Glutamatergic neuron (in vitro differentiated cells): ENCODE data around the gene RIMOC1. TPM values are rescaled to one million over a fixed set of nuclear protein-coding genes. Genes with fewer than 3 reads are reported as not detected.

Experiments
- DNase-seq: peaks from one replicate; pipeline ENCODE4 v3.0.0; 2022
- H3K27ac Mint-ChIP-seq: one replicate; pipeline ENCODE4 v1.8.0; 2020; ENCODE audit warnings: mild to moderate bottlenecking, mixed read lengths, inconsistent platforms; ENCODE audit not compliant: unreplicated experiment
- H3K27me3 Mint-ChIP-seq: one replicate; pipeline ENCODE4 v1.8.0; 2020; ENCODE audit warnings: mild to moderate bottlenecking, moderate library complexity, mixed read lengths, inconsistent platforms; ENCODE audit not compliant: unreplicated experiment
- H3K36me3 Mint-ChIP-seq: one replicate; pipeline ENCODE4 v1.8.0; 2020; ENCODE audit warnings: mild to moderate bottlenecking, mixed read lengths, inconsistent platforms; ENCODE audit not compliant: unreplicated experiment
- H3K4me1 Mint-ChIP-seq: one replicate; pipeline ENCODE4 v1.8.0; 2020; ENCODE audit warnings: mild to moderate bottlenecking, low read depth, mixed read lengths, inconsistent platforms; ENCODE audit not compliant: unreplicated experiment
- H3K4me3 Mint-ChIP-seq: one replicate; pipeline ENCODE4 v1.8.0; 2020; ENCODE audit warnings: mild to moderate bottlenecking, mixed read lengths, inconsistent platforms; ENCODE audit not compliant: unreplicated experiment
- H3K9me3 Mint-ChIP-seq: one replicate; pipeline ENCODE4 v1.8.0; 2020; ENCODE audit warnings: mild to moderate bottlenecking, moderate library complexity, mixed read lengths, inconsistent platforms; ENCODE audit not compliant: unreplicated experiment
- long read RNA-seq: library from polyadenylated mRNA; unstranded; transcript quantifications from one replicate; pipeline ENCODE4 v2.0.0, GENCODE V29; 2020; ENCODE audit not compliant: unreplicated experiment
- total RNA-seq: library from RNA; stranded (reverse); fragmentation: NEBNext Ultra II Directional; extraction: Animal tissue kit (Norgen Biotek cat#: 25700); gene quantifications from one replicate; pipeline ENCODE4 v1.2.1, GENCODE V29; 2021; ENCODE audit not compliant: unreplicated experiment
- TF ChIP-seq, protein P1 (sequence below): fragments of 200-600 bp; sonication (generic); IDR thresholded peaks from one replicate; pipeline ENCODE4 v1.5.0; 2021; ENCODE audit not compliant: partially characterized antibody, unreplicated experiment

RIMOC1 gene, protein sequence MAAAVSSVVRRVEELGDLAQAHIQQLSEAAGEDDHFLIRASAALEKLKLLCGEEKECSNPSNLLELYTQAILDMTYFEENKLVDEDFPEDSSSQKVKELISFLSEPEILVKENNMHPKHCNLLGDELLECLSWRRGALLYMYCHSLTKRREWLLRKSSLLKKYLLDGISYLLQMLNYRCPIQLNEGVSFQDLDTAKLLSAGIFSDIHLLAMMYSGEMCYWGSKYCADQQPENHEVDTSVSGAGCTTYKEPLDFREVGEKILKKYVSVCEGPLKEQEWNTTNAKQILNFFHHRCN
- total RNA-seq: 45.5 TPM
- long read RNA-seq, full-length matches to known transcripts: 2 of 9 reads
- long read RNA-seq, partial matches to known transcripts: 2 of 9 reads
- long read RNA-seq, other reads (novel, unspliced or antisense): 5 of 9 reads

DNA sequence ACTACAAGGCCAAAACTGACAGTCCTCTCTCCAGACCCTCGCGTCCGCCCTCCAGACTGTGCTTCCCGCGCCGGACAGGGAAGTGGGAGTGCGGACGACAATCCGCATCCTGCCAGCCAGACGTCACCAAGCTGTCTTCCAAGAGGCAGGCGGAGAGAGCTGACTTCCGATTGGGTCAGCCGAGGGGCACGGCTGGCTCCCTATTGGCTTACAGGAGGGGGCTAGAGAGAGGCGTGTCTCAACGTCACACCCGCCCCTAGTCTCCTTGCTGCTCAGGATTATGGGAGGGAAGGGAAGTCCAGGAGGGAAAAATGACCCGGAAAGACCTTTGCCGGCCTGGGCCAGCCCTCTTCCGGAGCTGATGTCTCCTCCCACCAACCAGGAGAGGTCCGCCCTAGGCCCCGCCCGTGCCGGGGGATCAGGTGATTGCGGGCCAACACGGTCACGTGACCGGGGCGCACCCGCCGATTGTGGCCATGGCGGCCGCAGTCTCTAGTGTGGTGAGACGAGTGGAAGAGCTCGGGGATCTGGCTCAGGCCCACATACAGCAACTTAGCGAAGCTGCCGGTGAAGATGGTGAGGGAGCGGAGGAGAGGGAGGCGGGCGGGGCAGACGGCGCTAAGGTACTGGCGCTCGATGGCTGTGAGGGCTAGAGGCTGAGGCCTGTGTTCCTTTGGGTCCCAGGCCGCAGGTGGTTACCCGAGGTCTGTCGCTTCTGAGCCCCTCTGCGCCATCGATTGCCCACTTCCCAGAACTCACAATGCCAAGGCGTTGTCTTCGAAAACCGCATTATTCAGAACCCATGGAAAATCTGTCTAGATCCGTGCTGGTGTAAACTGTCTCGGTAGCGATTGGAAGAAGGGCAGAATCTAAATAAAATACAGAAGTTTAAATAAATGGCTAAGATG, at the start of gene RIMOC1:
RIMOC1 (plus strand) TSS at position 453 of the 908 bp plus-strand sequence; CDS start at position 477, 24 bp downstream.
- Mint-ChIP-seq H3K9me3 (peaks cover 13% of the 10 kb centered on the region), H3K36me3 (peaks cover 7% of the 10 kb centered on the region), H3K4me3 (peak within 1 kb of the TSS; percentile 99), H3K27me3 (peaks cover 17% of the 10 kb centered on the region), H3K27ac (peak within 1 kb of the TSS; percentile 100), H3K4me1 (peaks cover 8% of the 10 kb centered on the region)
- DNase-seq: peak; percentile 99
- TF ChIP-seq, protein P1, sequence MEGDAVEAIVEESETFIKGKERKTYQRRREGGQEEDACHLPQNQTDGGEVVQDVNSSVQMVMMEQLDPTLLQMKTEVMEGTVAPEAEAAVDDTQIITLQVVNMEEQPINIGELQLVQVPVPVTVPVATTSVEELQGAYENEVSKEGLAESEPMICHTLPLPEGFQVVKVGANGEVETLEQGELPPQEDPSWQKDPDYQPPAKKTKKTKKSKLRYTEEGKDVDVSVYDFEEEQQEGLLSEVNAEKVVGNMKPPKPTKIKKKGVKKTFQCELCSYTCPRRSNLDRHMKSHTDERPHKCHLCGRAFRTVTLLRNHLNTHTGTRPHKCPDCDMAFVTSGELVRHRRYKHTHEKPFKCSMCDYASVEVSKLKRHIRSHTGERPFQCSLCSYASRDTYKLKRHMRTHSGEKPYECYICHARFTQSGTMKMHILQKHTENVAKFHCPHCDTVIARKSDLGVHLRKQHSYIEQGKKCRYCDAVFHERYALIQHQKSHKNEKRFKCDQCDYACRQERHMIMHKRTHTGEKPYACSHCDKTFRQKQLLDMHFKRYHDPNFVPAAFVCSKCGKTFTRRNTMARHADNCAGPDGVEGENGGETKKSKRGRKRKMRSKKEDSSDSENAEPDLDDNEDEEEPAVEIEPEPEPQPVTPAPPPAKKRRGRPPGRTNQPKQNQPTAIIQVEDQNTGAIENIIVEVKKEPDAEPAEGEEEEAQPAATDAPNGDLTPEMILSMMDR: no peak

DNA sequence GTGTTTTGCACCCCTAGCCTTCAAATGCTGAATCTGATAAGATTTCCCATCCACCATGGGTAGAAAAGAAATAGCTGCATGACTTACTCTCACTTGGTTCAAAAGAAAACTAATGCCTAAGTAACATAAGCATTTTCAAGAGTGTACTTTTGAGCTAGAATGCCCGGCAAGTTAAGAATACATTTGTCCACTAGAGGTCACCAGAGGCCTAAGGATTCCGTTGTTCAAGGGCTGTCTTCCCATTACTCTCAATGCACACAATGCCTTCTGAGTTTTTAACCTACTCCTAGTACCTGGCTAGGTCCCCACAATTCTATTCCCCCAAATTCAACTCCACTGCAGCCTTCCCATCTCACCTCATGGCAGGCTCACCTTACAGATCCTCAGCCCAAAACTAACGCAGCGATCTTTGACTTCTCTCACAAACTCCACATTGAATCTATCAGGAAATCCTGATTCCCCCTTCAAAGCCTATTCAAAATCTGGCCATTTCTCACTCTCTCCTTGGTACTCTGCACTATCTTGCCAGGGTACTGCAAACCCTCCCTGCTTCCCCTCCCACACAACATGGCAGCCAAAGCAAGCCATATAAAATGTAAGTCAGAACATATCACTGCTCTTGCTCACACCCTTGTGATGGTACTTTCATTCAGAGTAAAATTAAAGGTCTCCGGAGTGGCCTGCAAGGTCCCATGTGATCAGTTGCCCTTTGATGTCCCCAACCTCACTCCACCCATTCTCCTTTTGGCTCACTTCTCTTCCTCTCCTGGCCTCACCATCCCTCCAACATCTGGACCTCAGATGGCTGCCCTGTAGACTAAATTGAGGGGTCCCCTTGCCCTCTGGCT, 47.3 kb upstream of the RIMOC1 start:
- Mint-ChIP-seq H3K4me3 (no peak overlapping the region), H3K36me3 (no peaks in the 10 kb centered on the region), H3K27me3 (no peaks in the 10 kb centered on the region), H3K27ac (no peak overlapping the region), H3K9me3 (no peaks in the 10 kb centered on the region), H3K4me1 (no peaks in the 10 kb centered on the region)
- DNase-seq: peak; percentile 30
- TF ChIP-seq, protein P1: peak; percentile 79

DNA sequence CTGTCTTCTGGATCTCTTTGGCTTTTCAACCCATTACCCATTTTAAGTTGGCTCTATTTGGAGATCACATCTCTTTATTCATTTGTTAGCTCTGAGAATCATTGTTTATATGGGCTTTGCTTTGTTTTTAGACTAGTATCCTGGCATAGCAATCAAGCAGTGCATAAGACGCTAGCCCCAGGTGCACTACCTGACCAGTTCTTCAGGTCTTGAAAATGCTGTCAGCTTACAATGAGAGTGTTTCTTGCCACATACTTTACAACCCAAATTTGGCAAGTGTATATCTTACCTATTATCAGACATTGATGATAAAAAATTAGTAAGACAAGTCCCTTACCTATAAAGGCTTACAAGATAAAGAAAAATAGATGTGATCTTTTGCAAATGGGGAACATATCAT, 46.2 kb upstream of the RIMOC1 start:
- Mint-ChIP-seq H3K27me3 (no peaks in the 10 kb centered on the region), H3K9me3 (no peaks in the 10 kb centered on the region), H3K36me3 (no peaks in the 10 kb centered on the region), H3K27ac (no peak overlapping the region), H3K4me3 (no peak overlapping the region), H3K4me1 (no peaks in the 10 kb centered on the region)
- no peak for DNase-seq
- TF ChIP-seq, protein P1: no peak

DNA sequence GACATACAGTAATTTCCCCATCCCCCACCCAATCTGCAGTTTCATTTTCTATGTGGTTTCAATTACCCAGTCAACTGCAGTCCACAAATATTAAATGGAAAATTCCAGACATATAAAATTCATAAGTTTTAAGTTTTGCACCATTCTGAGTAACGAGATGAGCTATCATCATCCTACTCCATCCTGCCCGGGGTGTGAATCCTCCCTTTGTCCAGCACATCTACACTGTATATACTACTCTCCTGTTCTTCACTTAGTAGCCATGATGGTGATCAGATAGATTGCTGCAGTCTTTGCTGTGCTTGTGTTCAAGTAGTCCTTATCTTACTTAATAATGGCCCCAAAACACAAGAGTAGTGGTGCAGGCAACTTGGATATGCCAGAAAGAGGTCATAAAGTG, 45.3 kb upstream of the RIMOC1 start:
- Mint-ChIP-seq H3K4me3 (no peak overlapping the region), H3K4me1 (no peaks in the 10 kb centered on the region), H3K27ac (no peak overlapping the region), H3K36me3 (no peaks in the 10 kb centered on the region), H3K9me3 (no peaks in the 10 kb centered on the region), H3K27me3 (no peaks in the 10 kb centered on the region)
- TF ChIP-seq, protein P1: no peak
- DNase-seq: no peak
